Neural crest cell (in vitro differentiated cells): ENCODE measurements around the gene TMEM17. TPM values are rescaled to one million over a fixed set of nuclear protein-coding genes. Genes with fewer than 3 reads are reported as not detected.

Experiments used
- DNase-seq: peaks from one replicate; pipeline ENCODE4 v3.0.0; 2021; ENCODE audit warnings: low read depth, mixed read lengths, low spot score
- H3K27ac Mint-ChIP-seq: one replicate; pipeline ENCODE4 v1.8.0; 2021; ENCODE audit warnings: mild to moderate bottlenecking, mixed read lengths; ENCODE audit not compliant: unreplicated experiment
- H3K27me3 Mint-ChIP-seq: 2 replicates; pipeline ENCODE4 v1.8.0; 2021; ENCODE audit warnings: low read depth, mild to moderate bottlenecking, mixed read lengths
- H3K36me3 Mint-ChIP-seq: 2 replicates; pipeline ENCODE4 v1.8.0; 2021; ENCODE audit warnings: low read depth, mild to moderate bottlenecking, mixed read lengths
- H3K4me1 Mint-ChIP-seq: 2 replicates; pipeline ENCODE4 v1.8.0; 2021; ENCODE audit warnings: mixed read lengths
- H3K4me3 Mint-ChIP-seq: one replicate; pipeline ENCODE4 v1.8.0; 2021; ENCODE audit warnings: mild to moderate bottlenecking, mixed read lengths
- H3K9me3 Mint-ChIP-seq: 2 replicates; pipeline ENCODE4 v1.8.0; 2021; ENCODE audit warnings: mixed read lengths
- CTCF ChIP-seq: fragments of 200-600 bp; sonication (generic); conservative IDR thresholded peaks from 2 replicates; pipeline ENCODE4 v1.5.0; 2021; ENCODE audit warnings: antibody characterized with exemption, mild to moderate bottlenecking
- total RNA-seq: library from RNA; stranded (reverse); gene quantifications from 2 replicates; pipeline ENCODE4 v1.2.1, GENCODE V29; 2021

TMEM17 gene
- total RNA-seq, 1 donor from 2014 or later: 3.1 TPM

DNA sequence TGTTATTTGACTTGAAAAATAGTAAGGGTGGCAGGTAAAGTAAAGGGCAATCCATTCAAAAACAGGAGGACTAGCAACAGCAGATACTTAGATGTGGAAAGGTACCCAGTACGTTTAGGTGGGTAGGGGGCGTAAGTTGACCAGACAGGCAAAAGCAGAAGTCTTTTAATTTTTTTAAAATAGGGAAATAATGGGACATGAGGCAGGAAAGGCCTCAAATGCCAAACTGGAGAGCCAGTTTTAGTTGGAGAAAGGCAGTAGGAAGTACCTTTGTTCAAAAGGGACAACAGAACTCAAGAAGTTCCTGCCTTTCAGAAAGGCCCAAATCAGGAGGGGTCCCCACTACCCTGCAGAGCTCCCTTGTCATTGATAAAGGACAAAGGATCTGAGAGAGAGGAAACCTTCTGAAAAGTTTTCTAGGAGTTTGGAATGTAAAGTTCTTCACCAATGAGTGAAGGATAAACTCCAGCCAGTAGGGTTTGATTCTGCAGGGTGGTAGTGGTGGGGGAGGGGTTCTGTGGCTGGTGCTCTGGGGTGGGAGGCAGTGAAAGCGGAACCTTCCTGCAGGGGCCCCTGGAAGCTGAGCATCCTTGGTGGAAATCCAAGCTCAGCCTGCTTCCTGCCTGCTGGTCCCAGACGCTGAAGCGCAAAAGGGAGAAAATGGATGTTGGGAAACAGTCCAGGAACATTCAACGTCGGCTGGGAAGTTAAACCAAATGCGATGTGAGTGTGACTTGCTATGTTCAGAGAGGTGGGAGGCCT lies 40.1 kb downstream of the TMEM17 start:
- Mint-ChIP-seq H3K27ac (no peak overlapping the region), H3K4me1 (peaks cover 30% of the 10 kb centered on the region), H3K4me3 (no peak overlapping the region), H3K27me3 (no peaks in the 10 kb centered on the region), H3K36me3 (no peaks in the 10 kb centered on the region), H3K9me3 (no peaks in the 10 kb centered on the region)
- TF ChIP-seq CTCF: no peak
- DNase-seq: no peak

- H3K27me3 Mint-ChIP-seq: no peaks in the 10 kb centered on the region
- H3K27ac Mint-ChIP-seq: no peak overlapping the region
- no peak overlapping the region for H3K4me3 Mint-ChIP-seq
- H3K36me3 Mint-ChIP-seq: no peaks in the 10 kb centered on the region
- DNase-seq: no peak
- H3K9me3 Mint-ChIP-seq: no peaks in the 10 kb centered on the region
- peaks cover 37% of the 10 kb centered on the region for H3K4me1 Mint-ChIP-seq
- TF ChIP-seq CTCF: no peak
Observed at GRCh38 chr2:62465039-62465740, 40.8 kb downstream of the TMEM17 start.

DNA sequence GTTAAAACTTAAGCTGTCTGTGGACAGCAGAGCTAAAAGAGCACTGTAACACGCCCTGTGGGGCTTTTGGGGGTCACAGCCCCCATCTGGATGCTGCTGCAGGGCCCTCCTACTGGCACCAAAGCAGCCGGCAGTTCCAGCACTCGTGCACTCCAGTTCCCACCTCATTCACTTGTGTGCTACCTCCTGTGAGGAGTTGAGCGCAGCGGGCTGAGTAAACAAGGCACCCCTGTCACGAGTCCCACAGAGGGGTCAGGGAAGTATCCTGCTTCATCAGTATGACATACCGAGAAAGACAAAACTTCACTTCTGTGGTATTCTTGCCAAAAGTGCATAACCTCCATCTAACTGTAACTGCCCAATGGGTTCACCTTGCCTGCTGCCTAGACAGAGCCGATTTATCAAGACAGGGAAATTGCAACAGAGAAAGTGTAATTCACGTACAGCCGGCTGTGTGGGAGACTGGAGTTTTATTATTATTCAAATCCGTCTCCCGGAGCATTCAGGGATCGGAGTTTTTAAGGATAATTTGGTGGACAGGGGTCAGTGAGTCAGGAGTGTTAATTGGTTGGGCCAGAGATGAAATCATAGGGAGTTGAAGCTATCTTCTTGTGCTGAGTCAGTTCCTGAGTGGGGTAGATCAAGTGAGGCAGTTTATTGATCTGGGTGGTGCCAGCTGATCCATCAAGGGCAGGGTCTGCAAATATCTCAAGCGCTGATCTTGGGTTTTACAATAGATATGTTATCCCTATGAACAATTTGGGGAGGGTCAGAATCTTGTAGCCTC lies 41.6 kb downstream of the TMEM17 start:
- no peak for DNase-seq
- no peaks in the 10 kb centered on the region for H3K27me3 Mint-ChIP-seq
- no peak for TF ChIP-seq CTCF
- H3K4me3 Mint-ChIP-seq: no peak overlapping the region
- H3K36me3 Mint-ChIP-seq: no peaks in the 10 kb centered on the region
- peaks cover 40% of the 10 kb centered on the region for H3K4me1 Mint-ChIP-seq
- no peak overlapping the region for H3K27ac Mint-ChIP-seq
- no peaks in the 10 kb centered on the region for H3K9me3 Mint-ChIP-seq

DNA sequence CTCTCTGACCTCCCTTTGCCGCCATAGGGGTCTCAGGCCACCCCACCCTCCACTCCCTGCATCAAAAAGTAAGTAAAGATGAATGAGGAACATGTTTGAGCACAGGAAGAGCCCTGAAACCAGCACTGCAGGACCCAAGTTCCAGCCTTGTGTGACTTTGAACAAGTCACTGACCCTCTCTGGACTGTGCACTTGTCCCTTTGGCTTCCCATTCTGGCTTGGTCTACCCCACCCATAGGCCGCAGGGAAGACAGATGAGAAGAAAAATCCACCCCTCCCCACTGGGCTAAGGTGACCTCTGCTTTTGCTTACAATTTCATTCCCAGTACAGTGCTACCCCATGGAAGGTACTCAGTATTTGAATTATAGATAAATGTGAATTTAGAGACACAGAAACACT lies 43.8 kb downstream of the TMEM17 start:
- no peak for DNase-seq
- Mint-ChIP-seq H3K4me1 (peaks cover 51% of the 10 kb centered on the region), H3K36me3 (no peaks in the 10 kb centered on the region), H3K27me3 (no peaks in the 10 kb centered on the region), H3K9me3 (no peaks in the 10 kb centered on the region), H3K27ac (no peak overlapping the region), H3K4me3 (no peak overlapping the region)
- TF ChIP-seq CTCF: no peak

DNA sequence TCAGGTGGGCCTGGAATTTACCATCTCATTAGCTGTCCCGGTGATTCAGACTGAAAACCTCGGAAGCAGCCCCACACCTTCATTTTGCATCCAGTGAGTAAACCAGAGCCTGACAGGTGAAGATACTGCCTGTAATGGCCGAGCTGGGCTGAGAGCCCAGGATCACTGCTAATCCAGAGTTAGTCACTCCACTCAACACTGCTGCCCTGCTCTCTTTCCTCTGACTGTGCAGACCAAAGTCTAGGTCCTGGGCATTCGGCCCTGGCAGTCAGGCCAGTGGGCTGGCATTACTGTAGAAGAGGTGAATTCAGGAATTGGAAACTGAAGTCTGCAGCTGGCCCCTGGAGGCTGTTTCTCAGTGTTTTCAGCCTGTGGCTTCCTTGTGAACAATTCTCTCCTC lies 44.3 kb downstream of the TMEM17 start:
- Mint-ChIP-seq H3K27me3 (no peaks in the 10 kb centered on the region), H3K36me3 (no peaks in the 10 kb centered on the region), H3K9me3 (no peaks in the 10 kb centered on the region), H3K27ac (no peak overlapping the region), H3K4me3 (no peak overlapping the region), H3K4me1 (peaks cover 52% of the 10 kb centered on the region)
- no peak for TF ChIP-seq CTCF
- no peak for DNase-seq
